Measurements from ENCODE around the gene CD40.
A peak's percentile ranks its signal among the peaks of the same experiment; 100 is the strongest.

CD40 gene

GRCh38 chr20:46083101-46083500 is 35.0 kb upstream of the CD40 start:
- no peak overlapping the region for H3K4me3 ChIP-seq
- intact Hi-C loops (cut with DNase I; ENCODE audit: low total_unique reads) = no loop called here
- H3K36me3 ChIP-seq = peaks cover 11 to 13% (median 12%) of the 10 kb centered on the region in 3 donors
- DNase-seq = no peak
- H3K4me1 ChIP-seq = peaks cover 0 to 84% (median 57%) of the 10 kb centered on the region in 4 donors
- no peaks in the 10 kb centered on the region for H3K9me3 ChIP-seq
- H3K27me3 ChIP-seq = no peaks in the 10 kb centered on the region
- no peak overlapping the region for H3K27ac ChIP-seq
- no peak for TF ChIP-seq CTCF (IDR thresholded peaks at IDR 0.05)

DNA sequence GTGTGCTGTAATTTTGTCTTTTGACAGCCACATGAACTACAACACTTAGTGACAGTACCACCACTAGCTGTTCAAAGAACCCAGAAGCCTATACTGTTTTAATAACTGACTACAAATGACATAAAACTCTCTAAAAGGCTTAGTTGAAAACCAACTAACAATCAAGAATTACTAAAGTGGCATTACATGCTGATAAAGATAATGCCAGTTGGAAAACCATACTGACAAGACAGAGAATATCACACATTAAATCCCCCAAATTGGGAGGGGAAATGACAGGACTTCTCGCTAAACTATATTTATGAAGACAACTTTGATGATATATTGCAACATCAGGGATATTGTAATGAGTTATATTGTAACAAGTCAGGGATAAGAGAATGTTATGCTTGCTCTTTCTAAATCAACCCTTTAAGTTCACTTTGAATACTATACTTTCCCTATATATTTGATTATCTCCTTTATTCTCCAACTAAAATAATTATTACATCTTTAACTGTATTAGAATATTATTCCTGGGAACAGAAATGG is 34.5 kb upstream of the CD40 start:
- TF ChIP-seq CTCF (IDR thresholded peaks at IDR 0.05) = no peak
- no peak overlapping the region for H3K4me3 ChIP-seq
- intact Hi-C loops (cut with DNase I; ENCODE audit: low total_unique reads) = no loop called here
- DNase-seq = no peak
- H3K27me3 ChIP-seq = no peaks in the 10 kb centered on the region
- H3K27ac ChIP-seq = no peak overlapping the region
- peaks cover 0 to 89% (median 61%) of the 10 kb centered on the region in 4 donors for H3K4me1 ChIP-seq
- H3K36me3 ChIP-seq = peaks cover 8 to 9% (median 8%) of the 10 kb centered on the region in 3 donors
- no peaks in the 10 kb centered on the region for H3K9me3 ChIP-seq

GRCh38 chr20:46084805-46085178 is 33.3 kb upstream of the CD40 start:
- H3K9me3 ChIP-seq = no peaks in the 10 kb centered on the region
- no peaks in the 10 kb centered on the region for H3K27me3 ChIP-seq
- intact Hi-C loops (cut with DNase I; ENCODE audit: low total_unique reads) = no loop called here
- H3K36me3 ChIP-seq = no peaks in the 10 kb centered on the region
- H3K27ac ChIP-seq = peak overlapping the region in 1 of 2 donors; percentile 36
- no peak for DNase-seq
- peaks cover 0 to 83% (median 60%) of the 10 kb centered on the region in 4 donors for H3K4me1 ChIP-seq
- no peak overlapping the region for H3K4me3 ChIP-seq
- no peak for TF ChIP-seq CTCF (IDR thresholded peaks at IDR 0.05)

- intact Hi-C loops (cut with DNase I; ENCODE audit: low total_unique reads) = no loop called here
- H3K27ac ChIP-seq = peak overlapping the region; percentile 30 to 36
- no peak for TF ChIP-seq CTCF (IDR thresholded peaks at IDR 0.05)
Observed at GRCh38 chr20:46085179-46085851, 32.8 kb upstream of the CD40 start.

DNA sequence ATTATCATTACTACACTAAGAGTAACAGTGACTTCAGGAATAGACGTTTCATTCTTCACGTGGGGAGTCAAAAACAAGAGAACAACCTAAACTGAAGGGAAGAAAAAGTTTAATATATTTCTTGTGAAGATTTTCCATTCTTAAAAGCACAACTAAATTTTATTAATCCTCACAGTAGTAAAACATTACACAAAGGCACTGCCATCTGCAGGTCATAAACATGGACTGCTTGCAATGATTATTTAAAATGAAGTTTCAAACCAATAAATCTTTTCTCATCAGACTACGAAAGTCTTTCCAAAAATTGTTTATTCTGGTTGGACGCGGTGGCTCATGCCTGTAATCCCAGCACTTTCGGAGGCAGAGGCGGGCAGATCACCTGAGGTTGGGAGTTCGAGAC is 31.0 kb upstream of the CD40 start:
- Histone ChIP-seq H3K4me3 (no peak overlapping the region), H3K27ac (peak overlapping the region in 1 of 2 donors; percentile 97), H3K36me3 (no peaks in the 10 kb centered on the region), H3K9me3 (no peaks in the 10 kb centered on the region), H3K27me3 (no peaks in the 10 kb centered on the region), H3K4me1 (peaks cover 0 to 72% (median 57%) of the 10 kb centered on the region in 4 donors)
- DNase-seq = no peak
- intact Hi-C loops (cut with DNase I; ENCODE audit: low total_unique reads) = no loop called here
- TF ChIP-seq CTCF (IDR thresholded peaks at IDR 0.05) = peak; percentile 23 to 30

More at GRCh38 chr20:46085179-46085851, 32.8 kb upstream of the CD40 start:
- no peaks in the 10 kb centered on the region for H3K27me3 ChIP-seq
- peaks cover 0 to 81% (median 61%) of the 10 kb centered on the region in 4 donors for H3K4me1 ChIP-seq
- H3K4me3 ChIP-seq = no peak overlapping the region
- DNase-seq = no peak
- no peaks in the 10 kb centered on the region for H3K9me3 ChIP-seq
- no peaks in the 10 kb centered on the region for H3K36me3 ChIP-seq
